ENCODE results near the gene TPPP3.

Gene TPPP3

DNA sequence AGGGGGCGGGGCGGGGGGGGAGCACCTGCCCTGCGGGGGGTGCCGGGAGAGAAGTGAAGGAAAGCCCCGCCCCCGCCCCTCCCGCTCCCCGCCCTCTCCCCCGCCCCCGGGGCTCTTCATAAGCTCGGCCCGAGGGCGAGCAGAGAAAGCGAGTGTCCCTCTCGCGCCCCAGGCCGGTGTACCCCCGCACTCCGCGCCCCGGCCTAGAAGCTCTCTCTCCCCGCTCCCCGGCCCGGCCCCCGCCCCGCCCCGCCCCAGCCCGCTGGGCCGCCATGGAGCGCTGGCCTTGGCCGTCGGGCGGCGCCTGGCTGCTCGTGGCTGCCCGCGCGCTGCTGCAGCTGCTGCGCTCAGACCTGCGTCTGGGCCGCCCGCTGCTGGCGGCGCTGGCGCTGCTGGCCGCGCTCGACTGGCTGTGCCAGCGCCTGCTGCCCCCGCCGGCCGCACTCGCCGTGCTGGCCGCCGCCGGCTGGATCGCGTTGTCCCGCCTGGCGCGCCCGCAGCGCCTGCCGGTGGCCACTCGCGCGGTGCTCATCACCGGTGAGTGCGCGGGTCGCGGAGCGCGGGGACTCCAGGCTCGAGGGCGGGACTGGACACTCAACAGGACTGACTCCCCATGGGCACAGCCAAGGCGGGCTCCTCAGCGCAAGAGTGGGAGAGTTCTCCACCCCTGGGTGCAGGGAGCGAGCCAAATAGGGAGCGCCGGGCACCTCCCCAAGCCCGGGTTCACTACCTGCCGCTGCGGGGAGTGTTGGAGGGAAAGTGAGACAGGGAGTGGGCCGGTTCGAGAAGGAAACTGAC, 37.9 kb upstream of the TPPP3 start, which contains the start of gene HSD11B2:
TSS of gene HSD11B2 (plus strand) at position 145 of the 798 bp plus-strand sequence. CDS start at position 273, 128 bp downstream.
- peak within 1 kb of the TSS; percentile 43 to 70 for H3K4me3 ChIP-seq (ENCODE audit: insufficient read depth in 1 of 2, low read depth in 1 of 2, low read length in 2 of 2)
- no peak within 1 kb of the TSS for H2BK5ac ChIP-seq (ENCODE audit: low read depth, low read length, poor library complexity, severe bottlenecking)
- H2BK12ac ChIP-seq (ENCODE audit: low read length in 2 of 2): peak within 1 kb of the TSS in 1 of 2 experiments; percentile 15
- H2BK120ac ChIP-seq (ENCODE audit: low read depth, low read length): no peak within 1 kb of the TSS
- peak within 1 kb of the TSS; percentile 48 for H3K9ac ChIP-seq (ENCODE audit: low read length)
- peak within 1 kb of the TSS; percentile 26 for H2BK15ac ChIP-seq (ENCODE audit: low read depth, poor library complexity, severe bottlenecking)
- H3K4me2 ChIP-seq (ENCODE audit: low read length, poor library complexity, severe bottlenecking): peak within 1 kb of the TSS; percentile 84
- peak within 1 kb of the TSS in 1 of 2 experiments; percentile 74 for H3K23ac ChIP-seq (ENCODE audit: low read length in 2 of 2)
- peak within 1 kb of the TSS; percentile 33 for H2AFZ ChIP-seq (ENCODE audit: low read depth, low read length)
- no peak within 1 kb of the TSS for H4K8ac ChIP-seq (ENCODE audit: low read length)
- WGBS: 4% methylated on average over 49 of the region's 87 CpGs
- H3K9me3 ChIP-seq (ENCODE audit: control insufficient read depth, low read length): no peaks in the 10 kb centered on the region
- H4K91ac ChIP-seq (ENCODE audit: low read length): peak within 1 kb of the TSS; percentile 22
- H3K18ac ChIP-seq (ENCODE audit: low read depth in 1 of 2, low read length in 2 of 2): peak within 1 kb of the TSS in 1 of 2 experiments; percentile 64
- no peaks in the 10 kb centered on the region for H3K79me1 ChIP-seq (replicated peaks; ENCODE audit: low read length, poor library complexity, severe bottlenecking)
- no peak within 1 kb of the TSS for H3K14ac ChIP-seq (ENCODE audit: low read length in 2 of 2)
- peaks cover 17 to 21% of the 10 kb centered on the region in 2 experiments for H3K36me3 ChIP-seq (ENCODE audit: control insufficient read depth in 1 of 2, insufficient read depth in 2 of 2, low read depth in 1 of 2, low read length in 2 of 2)
- no peak within 1 kb of the TSS for H2AK5ac ChIP-seq (ENCODE audit: low read length, severe bottlenecking)
- H3K4me1 ChIP-seq (ENCODE audit: control insufficient read depth, insufficient read depth, low read depth, low read length): peaks cover 26% of the 10 kb centered on the region
- no peak within 1 kb of the TSS for H3K27ac ChIP-seq (ENCODE audit: low read length, poor library complexity, severe bottlenecking)
- H3K27me3 ChIP-seq (ENCODE audit: control insufficient read depth in 1 of 2, insufficient read depth in 1 of 2, low read length in 2 of 2): peaks cover 20 to 50% of the 10 kb centered on the region in 2 experiments
- peak; percentile 54 for DNase-seq
- no peak within 1 kb of the TSS for H3K4ac ChIP-seq (ENCODE audit: low read depth in 1 of 2, low read length in 2 of 2)

DNA sequence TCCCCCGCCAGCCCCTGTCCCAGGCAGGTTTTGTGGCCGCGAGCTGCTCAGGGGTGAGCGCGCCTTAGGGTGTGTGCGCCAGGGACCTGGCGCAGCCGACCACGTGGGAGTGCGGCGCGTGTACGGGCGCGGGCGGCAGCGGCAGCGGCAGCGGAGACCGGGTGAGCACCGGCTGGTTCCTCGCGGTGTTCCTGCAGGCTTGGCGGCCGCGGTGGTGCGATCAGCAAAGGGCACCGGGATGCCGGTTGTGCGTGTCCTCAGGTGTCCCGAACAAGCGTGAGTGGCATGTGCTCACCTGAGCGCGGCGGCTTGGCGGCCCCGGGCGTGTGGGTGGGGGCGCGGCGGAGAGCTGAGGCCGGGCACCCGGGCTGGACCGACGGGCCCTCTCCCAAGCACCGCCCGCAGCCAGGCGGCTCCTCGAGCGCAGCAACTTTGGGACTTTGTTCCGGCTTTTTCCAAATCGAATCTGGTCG, 37.2 kb upstream of the TPPP3 start:
- Histone ChIP-seq H2BK15ac (ENCODE audit: low read depth, poor library complexity, severe bottlenecking) (no peak overlapping the region), H4K91ac (ENCODE audit: low read length) (peak overlapping the region; percentile 22), H3K79me1 (replicated peaks; ENCODE audit: low read length, poor library complexity, severe bottlenecking) (no peaks in the 10 kb centered on the region), H2BK5ac (ENCODE audit: low read depth, low read length, poor library complexity, severe bottlenecking) (no peak overlapping the region), H3K4me1 (ENCODE audit: control insufficient read depth, insufficient read depth, low read depth, low read length) (peaks cover 24% of the 10 kb centered on the region), H3K27me3 (ENCODE audit: control insufficient read depth in 1 of 2, insufficient read depth in 1 of 2, low read length in 2 of 2) (peaks cover 20 to 56% of the 10 kb centered on the region in 2 experiments), H3K4ac (ENCODE audit: low read depth in 1 of 2, low read length in 2 of 2) (no peak overlapping the region), H3K9ac (ENCODE audit: low read length) (peak overlapping the region; percentile 43), H3K27ac (ENCODE audit: low read length, poor library complexity, severe bottlenecking) (no peak overlapping the region), H3K9me3 (ENCODE audit: control insufficient read depth, low read length) (no peaks in the 10 kb centered on the region), H3K4me3 (ENCODE audit: insufficient read depth in 1 of 2, low read depth in 1 of 2, low read length in 2 of 2) (peak overlapping the region; percentile 43 to 67), H2BK120ac (ENCODE audit: low read depth, low read length) (no peak overlapping the region), H2AK5ac (ENCODE audit: low read length, severe bottlenecking) (no peak overlapping the region), H3K4me2 (ENCODE audit: low read length, poor library complexity, severe bottlenecking) (peak overlapping the region; percentile 67), H2AFZ (ENCODE audit: low read depth, low read length) (peak overlapping the region; percentile 33), H2BK12ac (ENCODE audit: low read length in 2 of 2) (no peak overlapping the region), H3K14ac (ENCODE audit: low read length in 2 of 2) (no peak overlapping the region), H3K23ac (ENCODE audit: low read length in 2 of 2) (peak overlapping the region in 1 of 2 experiments; percentile 6), H3K18ac (ENCODE audit: low read depth in 1 of 2, low read length in 2 of 2) (peak overlapping the region in 1 of 2 experiments; percentile 64), H4K8ac (ENCODE audit: low read length) (no peak overlapping the region), H3K36me3 (ENCODE audit: control insufficient read depth in 1 of 2, insufficient read depth in 2 of 2, low read depth in 1 of 2, low read length in 2 of 2) (peaks cover 13 to 15% of the 10 kb centered on the region in 2 experiments)
- WGBS: 1% methylated on average over 43 of the region's 53 CpGs
- no peak for DNase-seq

DNA sequence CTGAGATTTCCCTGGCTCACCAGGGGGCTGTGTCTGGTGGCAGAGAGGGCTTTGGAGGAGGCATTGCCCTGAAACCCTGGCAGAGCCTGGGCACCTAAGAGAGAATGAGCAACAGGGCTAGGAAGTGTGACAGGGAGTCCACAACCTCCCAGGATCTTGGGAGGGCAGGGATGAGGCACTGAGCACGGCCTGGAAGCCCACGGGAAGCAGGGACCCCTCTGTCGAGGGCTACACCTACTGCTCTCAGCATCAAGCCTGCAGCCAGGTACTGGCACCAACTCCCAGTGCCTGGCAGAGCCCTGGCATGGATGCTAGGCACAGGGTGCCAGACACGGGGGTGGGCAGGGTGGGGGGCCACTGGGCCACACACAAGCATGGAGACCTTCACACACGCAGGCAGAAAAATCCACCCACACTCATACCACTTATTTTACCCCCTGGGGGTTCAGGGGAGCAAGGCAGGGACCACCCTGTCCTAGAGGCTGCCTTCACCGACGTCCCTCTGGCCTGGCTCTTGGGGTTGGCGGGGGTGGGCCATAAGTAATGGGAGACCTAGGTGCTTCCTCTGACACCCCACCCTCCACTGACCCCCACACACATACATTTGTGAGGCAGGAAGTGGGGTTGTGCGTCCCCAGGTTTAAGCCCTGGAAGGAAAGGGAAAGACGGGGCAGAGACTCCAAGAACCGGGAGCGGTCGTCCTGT, 36.7 kb upstream of the TPPP3 start:
- Histone ChIP-seq H2BK15ac (ENCODE audit: low read depth, poor library complexity, severe bottlenecking) (peak overlapping the region; percentile 60), H2AK5ac (ENCODE audit: low read length, severe bottlenecking) (no peak overlapping the region), H3K4me2 (ENCODE audit: low read length, poor library complexity, severe bottlenecking) (peak overlapping the region; percentile 67), H2BK12ac (ENCODE audit: low read length in 2 of 2) (no peak overlapping the region), H3K4ac (ENCODE audit: low read depth in 1 of 2, low read length in 2 of 2) (no peak overlapping the region), H3K9ac (ENCODE audit: low read length) (peak overlapping the region; percentile 43), H3K9me3 (ENCODE audit: control insufficient read depth, low read length) (no peaks in the 10 kb centered on the region), H3K4me1 (ENCODE audit: control insufficient read depth, insufficient read depth, low read depth, low read length) (peaks cover 18% of the 10 kb centered on the region), H3K36me3 (ENCODE audit: control insufficient read depth in 1 of 2, insufficient read depth in 2 of 2, low read depth in 1 of 2, low read length in 2 of 2) (peaks cover 9 to 11% of the 10 kb centered on the region in 2 experiments), H2AFZ (ENCODE audit: low read depth, low read length) (no peak overlapping the region), H4K91ac (ENCODE audit: low read length) (no peak overlapping the region), H3K18ac (ENCODE audit: low read depth in 1 of 2, low read length in 2 of 2) (no peak overlapping the region), H3K4me3 (ENCODE audit: insufficient read depth in 1 of 2, low read depth in 1 of 2, low read length in 2 of 2) (peak overlapping the region in 1 of 2 experiments; percentile 67), H3K79me1 (replicated peaks; ENCODE audit: low read length, poor library complexity, severe bottlenecking) (no peaks in the 10 kb centered on the region), H3K27me3 (ENCODE audit: control insufficient read depth in 1 of 2, insufficient read depth in 1 of 2, low read length in 2 of 2) (peaks cover 20 to 62% of the 10 kb centered on the region in 2 experiments), H3K14ac (ENCODE audit: low read length in 2 of 2) (no peak overlapping the region), H3K23ac (ENCODE audit: low read length in 2 of 2) (no peak overlapping the region), H2BK120ac (ENCODE audit: low read depth, low read length) (no peak overlapping the region), H2BK5ac (ENCODE audit: low read depth, low read length, poor library complexity, severe bottlenecking) (no peak overlapping the region), H4K8ac (ENCODE audit: low read length) (no peak overlapping the region), H3K27ac (ENCODE audit: low read length, poor library complexity, severe bottlenecking) (no peak overlapping the region)
- 35% methylated on average over 12 of the region's 13 CpGs for WGBS
- no peak for DNase-seq
